ENCODE measurements around the gene TUBD1.

DNA sequence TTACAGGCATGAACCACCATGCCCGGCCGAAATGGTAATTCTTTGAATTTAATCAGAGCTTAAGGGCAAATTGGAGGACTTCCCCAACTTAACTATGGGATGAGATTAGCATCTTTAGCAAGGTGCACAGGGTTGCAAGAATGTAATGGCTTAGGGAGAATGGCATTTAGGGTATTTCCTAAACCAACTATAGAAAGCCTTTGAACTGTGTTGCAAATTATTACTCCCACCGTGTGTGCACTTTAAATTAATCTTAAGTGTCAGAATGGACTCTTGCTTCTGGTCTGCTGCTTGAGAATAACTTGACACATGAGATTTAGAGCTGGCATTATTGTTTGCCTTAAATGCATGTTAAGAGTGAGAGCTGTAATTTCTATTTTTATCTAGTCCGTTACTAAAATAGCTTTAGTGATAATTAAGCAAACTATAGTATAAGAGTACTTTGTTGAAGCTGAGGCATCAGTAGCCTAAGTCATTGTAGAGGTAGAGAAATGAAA is 59.8 kb downstream of the TUBD1 start:
- TF ChIP-seq CTCF (IDR thresholded peaks at IDR 0.05), result no peak
- TF ChIP-seq POLR2A (IDR thresholded peaks at IDR 0.05), result no peak
